Transverse colon (tissue), 4 donors: ENCODE measurements around the gene PPARD. TPM values are rescaled to one million over a fixed set of nuclear protein-coding genes. Genes with fewer than 3 reads are reported as not detected.

ENCODE experiments used
- DNase-seq: peaks from one replicate; pipeline ENCODE4 v3.0.0-alpha.2; 2019
- H3K27ac ChIP-seq, 4 donors: fragments of 200-600 bp; sonication (generic); 2 replicates each; pipeline ENCODE4 v1.5.1; 2016 to 2018; ENCODE audit warnings: inconsistent platforms in 4 of 4
- H3K27me3 ChIP-seq: fragments of 200-600 bp; sonication (generic); 2 replicates; pipeline ENCODE4 v1.5.1; 2017; ENCODE audit warnings: inconsistent platforms
- H3K36me3 ChIP-seq, 4 donors: fragments of 200-600 bp; sonication (generic); 2 replicates each; pipeline ENCODE4 v1.5.1; 2017 to 2019; ENCODE audit warnings: inconsistent platforms in 4 of 4
- H3K4me1 ChIP-seq, 4 donors: fragments of 200-600 bp; sonication (generic); 2 replicates each; pipeline ENCODE4 v1.5.1; 2017 to 2020; ENCODE audit warnings: inconsistent platforms in 4 of 4
- H3K4me3 ChIP-seq, 4 donors: fragments of 200-600 bp; sonication (generic); 1 replicate in 1 of 4; 2 replicates in 3 of 4; pipeline versions ENCODE4 v1.5.1 to v1.6.1; 2017 to 2019; ENCODE audit warnings: inconsistent platforms in 4 of 4
- H3K9me3 ChIP-seq, 2 donors: fragments of 200-600 bp; sonication (generic); 2 replicates each; pipeline ENCODE4 v1.5.1; 2017 to 2019; ENCODE audit warnings: inconsistent platforms in 2 of 2
- CTCF ChIP-seq, 5 experiments: fragments of 200-600 bp in 3 of 5; fragments of 450-650 bp in 2 of 5; sonication (generic) in 3 of 5; IDR thresholded peaks; 1 replicate in 2 of 5; 2 replicates in 3 of 5; pipeline ENCODE4 v1.5.1; 2016 to 2017; ENCODE audit warnings: antibody characterized with exemption in 5 of 5, inconsistent platforms in 3 of 5, mild to moderate bottlenecking in 2 of 5, moderate library complexity in 1 of 5
- EP300 ChIP-seq: sonication (generic); formaldehyde crosslinking; IDR thresholded peaks from one replicate; pipeline ENCODE4 v1.6.1; 2017; ENCODE audit warnings: antibody characterized with exemption, low read depth
- POLR2A ChIP-seq: fragments of 450-650 bp; IDR thresholded peaks from one replicate; pipeline ENCODE4 v1.6.1; 2016; ENCODE audit warnings: antibody characterized with exemption, mild to moderate bottlenecking, moderate library complexity
- POLR2AphosphoS5 ChIP-seq, 3 donors: sonication (generic); formaldehyde crosslinking; IDR thresholded peaks; one replicate each; pipeline ENCODE4 v1.6.1; 2016; ENCODE audit warnings: antibody characterized with exemption in 3 of 3
- WGBS, 2 donors: methylation state at CpG; one replicate each; pipeline ENCODE4 v1.1.5; 2018; ENCODE audit warnings: low coverage in 1 of 2; 5-methylcytosine and 5-hydroxymethylcytosine counted together
- in situ Hi-C, 4 donors: fragments of 200-750 bp; cut with MboI; loops; one replicate each; pipeline versions ENCODE4 v1.15.0 to v1.15.1; 2017; ENCODE audit warnings: low sequenced_read_pairs in 3 of 4, low pct_ligation_motif_present in 1 of 4, low pct_unique_long_range_greater_than_20kb in 1 of 4
- intact Hi-C: fragments of 100-400 bp; cut with DNase I; formaldehyde crosslinking; loops from one replicate; pipeline ENCODE4 v1.15.1; 2023; ENCODE audit warnings: low total_unique reads
- total RNA-seq, 4 donors: library from RNA; depleted of rRNA; stranded (reverse); fragments of >200 nt; gene quantifications; one replicate each; pipeline ENCODE4 v1.1.0, GENCODE V29; 2016

Gene PPARD
- total RNA-seq, 4 donors from 2014 or later, result 19.8 to 110 (median 29.3) TPM

- TF ChIP-seq POLR2AphosphoS5 (IDR thresholded peaks at IDR 0.05), result no peak
- TF ChIP-seq POLR2A, result no peak
- TF ChIP-seq EP300, result no peak
- no peak for TF ChIP-seq CTCF (IDR thresholded peaks at IDR 0.05)
- Histone ChIP-seq H3K4me3 (no peak overlapping the region), H3K9me3 (no peaks in the 10 kb centered on the region), H3K27ac (peak overlapping the region in 1 of 4 donors; percentile 39), H3K36me3 (no peaks in the 10 kb centered on the region), H3K4me1 (peaks cover 3 to 48% (median 24%) of the 10 kb centered on the region in 4 donors), H3K27me3 (no peaks in the 10 kb centered on the region)
- no peak for DNase-seq
- intact Hi-C loops (no loop called here), in situ Hi-C loops (no loop called here)
- 93 to 96% methylated on average over 5 to 8 of the region's 8 CpGs for WGBS, 2 donors
Measured at GRCh38 chr6:35371494-35372262, 29.3 kb downstream of the PPARD start.

GRCh38 chr6:35372633-35373032, 30.3 kb downstream of the PPARD start:
- Histone ChIP-seq H3K4me1 (peaks cover 3 to 58% (median 27%) of the 10 kb centered on the region in 4 donors), H3K36me3 (no peaks in the 10 kb centered on the region), H3K4me3 (no peak overlapping the region), H3K27me3 (no peaks in the 10 kb centered on the region), H3K9me3 (no peaks in the 10 kb centered on the region), H3K27ac (no peak overlapping the region)
- in situ Hi-C loops, result no loop called here
- no peak for DNase-seq
- no peak for TF ChIP-seq POLR2A
- TF ChIP-seq EP300, result no peak
- no peak for TF ChIP-seq CTCF (IDR thresholded peaks at IDR 0.05)
- no peak for TF ChIP-seq POLR2AphosphoS5 (IDR thresholded peaks at IDR 0.05)
- intact Hi-C loops, result no loop called here

GRCh38 chr6:35376281-35376680, 33.9 kb downstream of the PPARD start:
- H3K36me3 ChIP-seq, result no peaks in the 10 kb centered on the region
- peak overlapping the region in 3 of 4 donors; percentile 12 to 47 (median 43) for H3K27ac ChIP-seq
- in situ Hi-C loops, result no loop called here
- TF ChIP-seq POLR2A, result no peak
- TF ChIP-seq EP300, result no peak
- TF ChIP-seq CTCF (IDR thresholded peaks at IDR 0.05), result no peak
- 93% methylated on average over 2 of the region's 2 CpGs; no CpG with 5 or more reads in 1 of the 2 donors for WGBS, 2 donors
- peaks cover 0 to 26% (median 7%) of the 10 kb centered on the region in 4 donors for H3K4me1 ChIP-seq
- H3K9me3 ChIP-seq, result no peaks in the 10 kb centered on the region
- no peak overlapping the region for H3K4me3 ChIP-seq
- intact Hi-C loops, result no loop called here
- no peaks in the 10 kb centered on the region for H3K27me3 ChIP-seq
- DNase-seq, result no peak

GRCh38 chr6:35377002-35377401, 34.6 kb downstream of the PPARD start:
- 54 to 58% methylated on average over 7 of the region's 7 CpGs for WGBS, 2 donors
- DNase-seq, result no peak
- in situ Hi-C loops, result no loop called here
- H3K9me3 ChIP-seq, result no peaks in the 10 kb centered on the region
- no peaks in the 10 kb centered on the region for H3K27me3 ChIP-seq
- no peaks in the 10 kb centered on the region for H3K36me3 ChIP-seq
- H3K4me1 ChIP-seq, result peaks cover 0 to 18% (median 5%) of the 10 kb centered on the region in 4 donors
- no peak for TF ChIP-seq POLR2AphosphoS5 (IDR thresholded peaks at IDR 0.05)
- TF ChIP-seq POLR2A, result no peak
- TF ChIP-seq CTCF (IDR thresholded peaks at IDR 0.05), result no peak
- no peak for TF ChIP-seq EP300
- peak overlapping the region; percentile 12 to 47 (median 38) for H3K27ac ChIP-seq
- intact Hi-C loops, result no loop called here
- H3K4me3 ChIP-seq, result no peak overlapping the region
